HG02623 (cell line): ENCODE measurements around the gene SNED1.

Source experiments
- ATAC-seq: cut with Tn5 transposase; IDR thresholded peaks from one replicate; pipeline ENCODE4 v1.9.1; 2021; ENCODE audit warnings: moderate library complexity; ENCODE audit not compliant: unreplicated experiment

SNED1 gene

GRCh38 chr2:240997856-240998705 is at the start of gene SNED1:
TSS of gene SNED1 (plus strand) at chr2:240998618. CDS start at chr2:240998838, 220 bp downstream.
- ATAC-seq = no peak

DNA sequence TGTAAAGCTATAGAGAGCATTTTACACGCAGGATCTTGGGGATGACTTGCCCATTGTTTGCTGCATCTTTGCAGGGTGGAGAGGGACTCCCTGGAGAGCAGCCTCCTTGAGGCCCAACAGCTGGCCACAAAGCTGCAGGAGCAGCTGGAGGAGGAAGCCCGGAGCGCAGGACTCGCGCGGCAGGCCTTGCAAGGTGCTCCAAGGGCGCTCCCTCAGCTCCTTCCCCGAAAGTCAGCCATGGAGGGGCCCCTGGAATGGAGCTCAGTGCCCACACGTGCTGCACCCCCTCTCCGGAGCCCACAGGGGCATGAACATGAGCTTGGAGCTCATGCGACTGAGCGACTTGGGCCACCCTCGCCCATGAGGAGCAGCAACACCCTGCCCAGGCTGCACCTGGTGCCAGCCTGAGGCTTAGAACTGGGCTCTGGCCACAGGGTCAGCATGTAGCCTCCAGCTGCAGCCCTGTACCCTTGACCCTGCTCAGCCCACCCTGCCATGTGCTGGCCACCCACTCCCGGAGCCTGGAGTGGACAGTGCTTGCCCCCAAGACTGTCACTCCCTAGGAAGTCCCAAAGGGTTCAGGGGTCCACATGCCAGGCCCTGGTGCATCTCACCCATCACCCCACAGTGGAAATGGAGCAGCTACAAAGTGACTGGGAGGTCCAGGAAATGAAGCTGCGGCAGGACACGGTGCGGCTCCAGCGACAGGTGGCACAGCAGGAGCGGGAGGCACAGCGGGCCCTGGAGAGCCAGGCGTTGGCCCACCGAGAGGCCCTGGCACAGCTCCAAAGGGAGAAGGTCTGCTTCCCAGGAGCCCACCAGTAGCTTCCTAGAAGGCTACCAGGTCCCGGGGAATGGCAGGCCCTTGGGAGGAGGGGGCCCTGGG is 49.3 kb upstream of the SNED1 start:
- ATAC-seq = no peak

GRCh38 chr2:240949791-240950705 is 48.4 kb upstream of the SNED1 start:
- no peak for ATAC-seq

DNA sequence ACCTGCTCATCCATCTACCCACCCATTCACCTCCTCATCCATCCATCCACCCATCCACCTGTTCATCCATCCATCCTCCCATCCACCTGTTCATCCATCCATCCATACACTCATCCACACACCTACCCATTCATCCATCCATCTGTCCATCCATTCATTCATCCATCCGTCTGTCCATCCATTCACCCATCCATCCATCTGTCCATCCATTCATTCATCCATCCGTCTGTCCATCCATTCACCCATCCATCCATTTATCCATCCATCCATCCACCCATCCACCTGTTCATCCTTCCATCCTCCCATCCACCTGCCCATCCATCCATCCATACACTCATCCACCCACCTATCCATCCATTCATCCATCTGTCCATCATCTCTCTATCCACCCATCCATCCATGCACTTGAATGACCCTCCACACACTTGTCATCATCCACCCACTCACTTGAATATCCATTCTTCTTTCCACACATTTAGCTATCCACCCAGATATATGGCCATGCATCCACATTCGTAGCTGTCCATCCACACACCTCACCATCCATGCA is 47.3 kb upstream of the SNED1 start:
- no peak for ATAC-seq

- ATAC-seq = no peak
Measured at GRCh38 chr2:240952496-240953246, 45.7 kb upstream of the SNED1 start.

DNA sequence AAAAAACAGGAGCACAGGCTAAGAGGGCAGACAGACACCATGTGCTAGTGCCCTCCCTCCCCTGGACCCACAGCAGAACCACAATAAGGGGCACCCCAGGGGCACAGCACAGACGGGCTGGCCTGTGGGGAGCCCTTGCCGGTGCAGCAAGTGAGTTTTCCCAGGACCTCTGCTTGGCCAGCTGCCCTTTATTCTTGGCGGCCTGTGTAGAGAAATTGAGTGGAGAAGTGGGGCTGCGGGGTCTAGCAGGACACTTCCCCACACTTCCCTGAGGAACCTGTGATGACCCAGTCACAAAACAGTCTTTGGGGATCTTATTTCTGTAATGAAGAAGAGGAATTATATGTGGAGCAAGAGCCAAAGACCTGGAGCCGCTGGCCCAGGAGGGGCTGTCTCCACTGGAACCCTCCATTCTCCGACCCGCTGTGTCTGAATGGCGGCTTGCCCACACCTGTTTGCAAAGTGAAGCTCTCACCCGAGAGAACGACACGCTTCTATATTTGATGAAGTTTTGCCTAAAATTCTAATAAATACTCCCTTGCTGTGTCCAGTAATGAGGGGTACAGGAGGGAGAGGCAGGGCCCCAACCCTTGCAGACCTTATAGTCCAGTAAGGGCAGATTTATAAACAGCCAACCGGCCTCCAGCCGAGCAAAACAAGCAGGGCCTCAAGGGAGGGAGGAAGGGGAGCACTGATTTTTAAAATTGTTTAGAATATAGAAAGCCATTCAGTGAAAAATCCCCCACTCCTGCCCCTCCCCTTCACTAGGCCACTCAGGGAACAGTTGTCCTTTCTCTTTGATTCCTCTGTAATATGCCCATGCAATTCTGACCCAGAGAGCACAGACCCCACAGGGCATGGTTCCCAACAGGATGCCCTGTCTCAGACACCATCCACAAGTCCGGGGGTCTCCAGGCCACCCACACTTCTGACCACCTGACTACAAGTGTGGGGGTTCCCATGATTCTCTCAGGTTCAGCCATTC is 44.7 kb upstream of the SNED1 start:
- ATAC-seq = no peak

DNA sequence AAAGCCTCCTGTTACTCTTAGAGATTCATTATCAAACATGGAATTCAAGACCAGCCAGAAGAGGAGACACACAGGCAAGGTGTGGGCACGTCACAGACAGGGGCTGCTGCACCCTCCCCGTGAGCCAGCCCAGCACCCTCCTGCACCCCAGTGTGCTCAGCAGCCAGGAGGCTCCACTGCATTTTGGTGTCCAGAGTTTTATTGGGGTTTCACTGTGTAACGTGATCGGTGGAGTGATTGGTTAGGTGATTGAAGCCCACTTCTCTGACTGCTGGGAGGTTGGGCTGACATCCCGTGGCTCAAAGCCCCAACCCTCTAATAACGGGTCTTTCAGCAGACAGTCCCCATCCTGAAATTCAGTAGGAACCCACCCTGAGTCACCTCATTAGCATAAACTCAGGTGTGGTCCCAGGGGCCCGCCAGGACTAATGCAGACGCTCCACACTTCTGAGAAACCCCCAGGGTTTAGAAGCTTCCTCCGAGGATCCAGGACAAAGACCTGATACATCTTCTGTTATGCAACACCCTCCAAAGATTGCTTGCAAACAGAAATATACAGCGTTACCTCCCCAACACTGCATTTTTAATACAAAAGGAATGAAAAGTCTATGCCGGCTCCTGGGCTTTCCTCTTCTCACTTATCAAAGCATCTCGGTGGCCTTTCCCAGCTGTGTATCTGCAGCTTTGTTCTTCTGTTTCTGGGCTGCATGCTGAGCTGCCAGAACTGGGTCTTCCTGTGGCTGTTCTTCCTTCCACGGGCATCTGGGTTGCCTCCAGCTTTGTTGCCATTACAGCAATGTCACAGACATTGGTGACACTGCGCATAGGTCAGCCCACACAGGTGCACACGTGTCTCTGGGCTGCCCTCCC is 43.7 kb upstream of the SNED1 start:
- ATAC-seq = no peak

DNA sequence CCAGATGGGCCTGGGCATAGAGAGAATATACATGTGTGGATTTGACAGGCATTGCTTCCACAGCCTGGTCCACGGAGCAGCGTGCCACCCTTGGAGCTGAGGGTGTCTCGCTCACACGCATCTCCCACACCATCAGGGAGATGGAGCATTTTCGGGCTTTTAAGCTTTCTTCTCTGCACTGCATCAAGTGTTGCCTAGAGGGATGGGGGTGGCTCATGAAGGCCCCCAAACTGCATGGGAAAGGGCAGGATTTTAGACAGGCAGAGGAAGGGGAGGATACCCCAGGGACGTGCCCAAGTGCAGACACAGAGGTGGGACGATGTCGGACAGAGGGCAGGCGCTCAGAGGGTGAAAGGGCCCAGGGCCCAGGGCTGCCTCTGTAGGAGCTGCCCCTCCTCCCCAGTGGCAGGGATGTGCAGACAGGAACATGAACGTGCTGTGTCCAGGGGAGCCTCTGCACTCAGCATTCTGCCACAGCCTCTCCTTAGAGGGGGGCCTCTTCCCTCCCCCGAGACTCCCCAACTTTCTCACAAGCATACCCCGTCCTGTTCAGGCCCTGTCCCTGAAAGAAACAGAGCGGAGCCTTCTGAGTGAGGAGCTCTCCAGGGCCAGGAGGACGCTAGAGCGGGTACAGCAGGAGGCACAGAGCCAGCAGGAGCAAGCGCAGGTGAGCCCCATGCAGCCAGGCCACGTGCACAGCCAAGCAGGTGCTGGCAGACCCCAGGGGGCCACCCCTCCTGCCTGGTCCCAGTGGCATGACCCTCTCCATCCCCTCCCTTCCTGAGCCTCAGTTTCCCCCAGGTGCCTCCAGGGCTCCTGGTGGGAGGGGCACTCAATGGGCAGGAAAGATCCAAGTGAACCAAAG is 42.9 kb upstream of the SNED1 start:
- no peak for ATAC-seq

DNA sequence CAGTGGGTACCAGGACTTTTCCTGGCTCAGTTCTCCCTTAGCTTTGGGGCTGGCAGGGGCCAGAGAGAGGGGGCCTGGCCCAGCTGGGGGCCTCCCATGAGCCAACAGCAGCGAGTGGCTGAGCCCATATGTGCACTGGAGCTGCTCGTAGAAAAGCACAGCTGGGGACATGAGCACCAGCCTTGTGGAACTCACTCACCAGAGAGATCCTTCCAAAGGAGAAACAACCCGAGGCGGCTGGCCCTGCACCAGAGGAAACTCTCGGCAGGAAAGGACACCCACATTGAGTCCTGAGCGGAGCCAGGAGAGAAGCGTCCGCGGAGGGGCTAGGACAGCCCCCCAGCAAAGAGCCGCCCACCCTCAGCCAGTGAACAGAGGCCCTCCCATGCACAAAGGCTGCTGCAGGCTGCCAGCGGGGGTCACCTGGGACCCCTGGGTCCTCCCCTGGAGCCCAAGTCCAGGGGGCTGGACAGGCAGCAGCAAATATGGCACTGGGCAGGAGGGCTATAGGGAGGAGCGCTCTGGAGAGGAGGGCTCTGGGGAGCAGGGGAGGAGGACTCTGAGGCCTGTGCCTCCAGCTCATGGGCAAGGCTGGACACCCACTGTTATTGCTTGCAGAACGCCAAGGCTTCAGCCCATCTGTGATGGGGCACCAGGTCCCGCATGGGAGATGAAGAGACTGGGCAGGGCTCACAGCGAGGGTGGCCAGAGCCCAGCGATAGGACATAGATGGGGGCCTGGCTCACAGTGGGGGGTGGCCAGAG is 42.1 kb upstream of the SNED1 start:
- no peak for ATAC-seq

DNA sequence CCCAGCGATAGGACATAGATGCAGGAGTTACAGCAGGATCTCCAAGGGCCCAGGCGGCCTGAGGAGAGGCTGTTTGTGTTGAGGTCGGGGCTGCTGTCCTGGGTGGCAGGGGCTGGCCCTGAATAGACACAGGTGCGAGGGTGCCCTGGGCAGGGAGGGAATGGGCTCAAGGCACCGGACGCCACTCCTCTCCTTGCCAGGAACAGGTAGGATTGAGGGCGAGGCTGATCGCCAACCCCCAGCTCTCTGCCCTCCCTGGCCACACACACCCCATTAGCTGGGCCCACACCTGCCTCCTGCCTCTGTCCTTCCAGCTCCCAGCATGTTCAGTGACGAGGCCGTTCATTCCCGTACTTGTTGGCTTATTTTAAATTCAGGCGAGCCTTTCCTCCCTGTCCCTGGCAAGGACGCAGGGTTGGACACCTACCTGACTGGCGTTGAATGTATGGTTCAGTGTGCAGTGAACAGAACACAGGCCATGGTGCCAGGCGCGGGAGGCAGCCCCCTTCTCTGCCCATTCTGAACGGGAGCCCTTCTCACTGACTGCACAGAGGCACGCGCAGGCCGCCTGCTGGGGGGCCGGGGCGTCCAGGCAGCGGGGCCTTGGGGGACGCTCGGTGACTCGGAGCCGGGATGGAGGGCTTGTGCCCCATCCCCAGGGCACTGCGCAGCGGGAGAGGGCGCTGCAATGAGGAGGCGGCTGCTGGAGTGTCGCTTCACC is 41.3 kb upstream of the SNED1 start:
- ATAC-seq = no peak

DNA sequence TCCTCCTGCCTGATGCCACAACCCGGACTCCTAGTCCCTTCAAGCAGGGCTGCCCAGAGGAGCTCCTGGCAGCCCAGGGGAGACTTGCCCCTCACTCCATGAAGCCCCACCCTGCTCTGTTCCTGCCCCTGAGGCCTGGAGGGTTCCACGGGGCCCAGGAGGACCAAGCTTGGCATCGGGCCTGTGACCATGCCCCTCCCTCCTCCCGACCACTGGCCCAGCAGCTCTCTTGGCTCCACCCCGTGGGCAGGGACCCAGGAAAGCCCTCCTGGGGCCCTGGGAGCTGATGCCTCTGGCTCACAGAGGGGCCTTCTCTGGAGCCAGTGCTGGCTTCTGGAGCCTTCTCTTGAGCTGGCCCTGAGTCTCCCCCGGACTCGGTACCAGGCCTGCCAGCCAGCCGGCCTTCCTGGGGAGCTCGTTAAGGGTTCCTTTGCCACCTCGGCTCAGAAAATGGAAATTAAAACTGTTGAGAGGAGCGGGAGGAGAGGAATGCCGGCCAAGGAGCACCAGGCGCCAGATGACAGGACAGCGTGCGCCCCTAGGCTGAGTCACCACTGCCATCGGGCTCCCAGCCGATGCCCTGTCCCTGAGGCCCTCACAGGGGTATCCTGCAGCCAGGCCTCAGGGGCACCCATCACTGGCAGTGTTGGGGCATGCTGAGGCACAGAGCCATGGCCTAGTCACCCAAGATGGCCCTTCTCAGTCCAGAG is 40.6 kb upstream of the SNED1 start:
- ATAC-seq = no peak

- ATAC-seq = no peak
Measured at GRCh38 chr2:240958366-240959213, 39.8 kb upstream of the SNED1 start.

- ATAC-seq = no peak
Measured at GRCh38 chr2:240959214-240959940, 39.0 kb upstream of the SNED1 start.
